HepG2 (cell line): Measurements from ENCODE around the gene MARF1. TPM values are rescaled to one million over a fixed set of nuclear protein-coding genes. Genes with fewer than 3 reads are reported as not detected.

Experiments used
- ATAC-seq: fragments of 200-7000 bp; cut with Tn5 transposase; 3 replicates; pipeline ENCODE4 v1.9.1; 2020; ENCODE audit warnings: mild to moderate bottlenecking, moderate library complexity
- BruUV-seq: library from RNA; stranded (reverse); fragments of 400-500 nt; replicated peaks from 2 replicates; lab custom pipeline; 2021; lab: Mats Ljungman, UMichigan
- CTCF ChIA-PET: fragments of 300-600 bp; formaldehyde crosslinking; extraction: SDS; loops from one replicate; lab custom pipeline; 2021; ENCODE audit warnings: low total read pairs, inconsistent platforms, low intra/inter-chr PET ratio; lab: Yijun Ruan, JAX
- POLR2A ChIA-PET: fragments of 350-600 bp; sonication (Branson Sonifier 250); formaldehyde crosslinking; loops from one replicate; lab custom pipeline; 2020; ENCODE audit warnings: antibody characterized with exemption, inconsistent platforms; lab: Yijun Ruan, JAX
- DNase-seq: peaks from one replicate; pipeline ENCODE4 v3.0.0-alpha.2; 2015; ENCODE audit warnings: low spot score
- FAIRE-seq: peaks from 3 replicates; lab custom pipeline; 2011; peaks lifted over from hg19 to GRCh38; lab: Jason Lieb, UNC
- H2AFZ ChIP-seq: one replicate; pipeline ENCODE4 v1.6.1; 2011; ENCODE audit warnings: low read length, inconsistent platforms
- H3K27ac ChIP-seq: fragments of 300-600 bp; 3 replicates; pipeline ENCODE4 v1.8.0; 2011; ENCODE audit warnings: mixed run types, mild to moderate bottlenecking, mixed read lengths, low read length, inconsistent platforms; ENCODE audit not compliant: insufficient read depth; ENCODE audit errors: extremely low read length
- H3K27me3 ChIP-seq, 2 experiments: fragments of 200-600 bp in 1 of 2; 2 replicates in 1 of 2; 3 replicates in 1 of 2; pipeline versions ENCODE4 v1.6.0 to v1.8.0; 2011; ENCODE audit warnings: low read length in 2 of 2, mild to moderate bottlenecking in 2 of 2, moderate library complexity in 2 of 2, inconsistent platforms in 1 of 2; ENCODE audit not compliant: insufficient read depth in 2 of 2, control insufficient read depth in 1 of 2
- H3K36me3 ChIP-seq, 2 experiments: fragments of 200-600 bp in 1 of 2; replicated peaks in 1 of 2; 2 replicates in 1 of 2; 3 replicates in 1 of 2; pipeline versions ENCODE4 v1.5.1 to v1.8.0; 2011; ENCODE audit warnings: low read length in 2 of 2, inconsistent platforms in 1 of 2; ENCODE audit not compliant: insufficient read depth in 2 of 2, control insufficient read depth in 1 of 2
- H3K4me1 ChIP-seq: 2 replicates; pipeline ENCODE4 v1.5.1; 2012; ENCODE audit warnings: low read length, inconsistent platforms; ENCODE audit not compliant: insufficient read depth
- H3K4me2 ChIP-seq: 2 replicates; pipeline ENCODE4 v1.6.0; 2011; ENCODE audit warnings: low read depth, low read length, inconsistent platforms
- H3K4me3 ChIP-seq, 3 experiments: fragments of 200-600 bp in 1 of 3; sonication (generic), shearing (Covaris generic) in 1 of 3; replicated peaks in 1 of 3; 2 replicates each; pipeline ENCODE4 v1.5.1; 2011 to 2016; ENCODE audit warnings: low read length in 3 of 3, inconsistent platforms in 2 of 3, low read depth in 2 of 3, mild to moderate bottlenecking in 2 of 3, control low read depth in 1 of 3, mixed read lengths in 1 of 3; ENCODE audit not compliant: insufficient read depth in 1 of 3
- H3K79me2 ChIP-seq: one replicate; pipeline ENCODE4 v1.6.1; 2011; ENCODE audit warnings: low read length, inconsistent platforms; ENCODE audit not compliant: insufficient read depth
- H3K9ac ChIP-seq: 2 replicates; pipeline ENCODE4 v1.6.0; 2011; ENCODE audit warnings: mild to moderate bottlenecking, low read depth, low read length, inconsistent platforms; ENCODE audit not compliant: insufficient read depth
- H3K9me3 ChIP-seq: 2 replicates; pipeline ENCODE4 v1.5.1; 2012; ENCODE audit warnings: mild to moderate bottlenecking, low read length
- H4K20me1 ChIP-seq: 2 replicates; pipeline ENCODE4 v1.6.0; 2011; ENCODE audit warnings: inconsistent platforms, mild to moderate bottlenecking, low read length, moderate library complexity; ENCODE audit not compliant: insufficient read depth
- CC2D1A ChIP-seq: sonication (generic); formaldehyde crosslinking; IDR thresholded peaks from 2 replicates; pipeline ENCODE4 v1.8.1; 2023; ENCODE audit warnings: mild to moderate bottlenecking, missing genetic modification reagents
- EEA1 ChIP-seq: sonication (generic); formaldehyde crosslinking; IDR thresholded peaks from 2 replicates; pipeline ENCODE4 v1.5.1; 2020; ENCODE audit warnings: mild to moderate bottlenecking, missing genetic modification reagents, borderline replicate concordance
- HNRNPH1 ChIP-seq: fragments of 200-400 bp; formaldehyde crosslinking; optimal IDR thresholded peaks from 2 replicates; pipeline ENCODE3; 2017; ENCODE audit warnings: mild to moderate bottlenecking, low read depth, low read length
- JDP2 ChIP-seq: sonication (generic); formaldehyde crosslinking; IDR thresholded peaks from 2 replicates; pipeline ENCODE4 v1.8.1; 2022; ENCODE audit warnings: missing genetic modification reagents, borderline replicate concordance
- NCOR1 ChIP-seq: fragments of 200-600 bp; sonication (generic); IDR thresholded peaks from 2 replicates; pipeline ENCODE4 v1.7.0; 2017; ENCODE audit warnings: antibody characterized with exemption, low read length, borderline replicate concordance
- ONECUT2 ChIP-seq: sonication (generic); formaldehyde crosslinking; IDR thresholded peaks from 2 replicates; pipeline ENCODE4 v1.4.0; 2020; ENCODE audit warnings: missing genetic modification reagents
- ZFP36L1 ChIP-seq: sonication (generic); formaldehyde crosslinking; IDR thresholded peaks from 2 replicates; pipeline ENCODE4 v1.8.0; 2022; ENCODE audit warnings: mild to moderate bottlenecking, missing genetic modification reagents, moderate library complexity
- ZNF282 ChIP-seq: fragments of 450-650 bp; IDR thresholded peaks from 2 replicates; pipeline ENCODE4 v1.6.1; 2018; ENCODE audit not compliant: partially characterized antibody
- ZNF644 ChIP-seq: IDR thresholded peaks from 2 replicates; pipeline ENCODE4 v1.6.1; 2016; ENCODE audit warnings: low read depth
- ZNF839 ChIP-seq: sonication (generic); formaldehyde crosslinking; IDR thresholded peaks from 2 replicates; pipeline ENCODE4 v1.4.0; 2020; ENCODE audit warnings: missing genetic modification reagents, mild to moderate bottlenecking, borderline replicate concordance
- ZSCAN9 ChIP-seq: IDR thresholded peaks from 2 replicates; pipeline ENCODE4 v1.6.1; 2016; ENCODE audit warnings: borderline replicate concordance
- WGBS: methylation state at CpG from one replicate; pipeline ENCODE4 v1.1.6; 2017; ENCODE audit warnings: low lambda C conversion rate; 5-methylcytosine and 5-hydroxymethylcytosine counted together
- in situ Hi-C: cut with HindIII; loops from 2 replicates; pipeline ENCODE4 v1.10.0; 2017; ENCODE audit warnings: low pct_unique_long_range_greater_than_20kb; ENCODE audit not compliant: extremely low pct_ligation_motif_present
- intact Hi-C: fragments of 100-400 bp; cut with micrococcal nuclease; formaldehyde crosslinking; loops from one replicate; pipeline ENCODE4 v1.10.0; 2022; ENCODE audit not compliant: unreplicated experiment
- polyA plus RNA-seq, 8 experiments: library from polyadenylated mRNA; depleted of rRNA in 3 of 8; stranded (reverse) in 7 of 8; unstranded in 1 of 8; fragments of >200 nt; fragmentation: Illumina TruSeq in 4 of 8; extraction: Trizol in 4 of 8; gene quantifications; 2 replicates each; pipeline versions ENCODE4 v1.2.1 to v1.2.3, GENCODE V29; 2011 to 2016; ENCODE audit warnings: low read depth in 4 of 8, missing spikeins in 1 of 8, mixed read lengths in 1 of 8; ENCODE audit not compliant: insufficient read depth in 1 of 8
- total RNA-seq, 5 experiments: library from RNA; depleted of rRNA; stranded (reverse); fragments of >200 nt; fragmentation: Illumina TruSeq; extraction: Trizol; gene quantifications; 2 replicates each; pipeline ENCODE4 v1.2.3, GENCODE V29; 2016; ENCODE audit warnings: low read depth in 1 of 5
- TF ChIP-seq, protein P1 (sequence below): sonication (generic); formaldehyde crosslinking; IDR thresholded peaks from 2 replicates; pipeline ENCODE4 v1.8.1; 2023; ENCODE audit warnings: mild to moderate bottlenecking, moderate library complexity, missing genetic modification reagents
- TF ChIP-seq, protein P2 (sequence below): sonication (generic); formaldehyde crosslinking; IDR thresholded peaks from 2 replicates; pipeline ENCODE4 v1.5.1; 2020; ENCODE audit warnings: missing genetic modification reagents, mild to moderate bottlenecking, borderline replicate concordance
- TF ChIP-seq, protein P3 (sequence below), 2 experiments: sonication (generic) in 1 of 2; formaldehyde crosslinking in 1 of 2; IDR thresholded peaks; 2 replicates each; pipeline versions ENCODE4 v1.4.0 to v1.6.1; 2016 to 2020; ENCODE audit warnings: borderline replicate concordance in 1 of 2, low read depth in 1 of 2, mild to moderate bottlenecking in 1 of 2, missing genetic modification reagents in 1 of 2

Gene MARF1
- total and polyA plus RNA-seq, 2 of the 13 experiments (the other 11 are each of a cell fraction or from before 2014, with no cell fraction given), result 8.7 to 20.7 TPM

DNA sequence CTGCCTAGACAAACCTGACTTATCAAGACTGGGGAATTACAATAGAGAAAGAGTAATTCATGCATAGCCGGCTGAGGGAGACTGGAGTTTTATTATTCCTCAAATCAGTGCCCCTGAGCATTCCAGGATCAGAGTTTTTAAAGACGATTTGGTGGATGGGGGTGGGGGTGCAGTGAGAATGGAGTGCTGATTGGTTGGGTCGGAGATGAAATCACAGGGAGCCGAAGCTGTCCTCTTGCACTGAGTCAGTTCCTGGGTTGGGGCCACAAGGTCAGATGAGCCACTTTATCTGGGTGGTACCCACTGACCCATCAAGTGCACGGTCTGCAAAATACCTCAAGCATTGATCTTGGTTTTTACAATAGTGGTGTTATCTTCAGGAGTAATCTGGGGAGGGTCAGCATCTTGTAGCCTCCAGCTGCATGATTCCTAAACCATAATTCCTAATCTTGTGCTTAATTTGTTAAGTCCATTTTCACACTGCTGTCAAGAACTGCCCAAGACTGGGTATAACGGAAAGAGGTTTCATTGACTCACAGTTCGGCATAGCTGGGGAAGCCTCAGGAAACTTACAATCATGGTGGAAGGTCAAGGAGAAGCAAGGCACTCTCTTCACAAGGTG is 69.6 kb downstream of the MARF1 start (continued):
- TF ChIP-seq, protein P1, sequence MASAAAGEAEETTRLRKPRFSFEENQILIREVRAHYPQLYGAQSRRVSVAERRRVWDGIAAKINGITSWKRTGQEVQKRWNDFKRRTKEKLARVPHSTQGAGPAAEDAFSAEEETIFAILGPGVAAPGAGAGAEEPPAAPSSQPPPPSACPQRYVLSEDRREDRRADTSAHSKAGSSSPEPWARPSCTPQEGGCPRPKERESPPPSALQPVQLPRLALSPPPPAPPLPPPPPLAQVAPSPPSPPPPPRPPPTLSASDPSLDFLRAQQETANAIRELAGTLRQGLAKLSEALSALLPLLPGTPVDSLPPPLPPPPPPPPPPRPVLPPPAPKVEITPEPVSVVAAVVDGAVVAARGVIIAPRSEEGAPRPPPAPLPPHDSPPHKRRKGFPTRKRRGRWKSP (CRISPR knock-in tag), result no peak
- TF ChIP-seq, protein P2, sequence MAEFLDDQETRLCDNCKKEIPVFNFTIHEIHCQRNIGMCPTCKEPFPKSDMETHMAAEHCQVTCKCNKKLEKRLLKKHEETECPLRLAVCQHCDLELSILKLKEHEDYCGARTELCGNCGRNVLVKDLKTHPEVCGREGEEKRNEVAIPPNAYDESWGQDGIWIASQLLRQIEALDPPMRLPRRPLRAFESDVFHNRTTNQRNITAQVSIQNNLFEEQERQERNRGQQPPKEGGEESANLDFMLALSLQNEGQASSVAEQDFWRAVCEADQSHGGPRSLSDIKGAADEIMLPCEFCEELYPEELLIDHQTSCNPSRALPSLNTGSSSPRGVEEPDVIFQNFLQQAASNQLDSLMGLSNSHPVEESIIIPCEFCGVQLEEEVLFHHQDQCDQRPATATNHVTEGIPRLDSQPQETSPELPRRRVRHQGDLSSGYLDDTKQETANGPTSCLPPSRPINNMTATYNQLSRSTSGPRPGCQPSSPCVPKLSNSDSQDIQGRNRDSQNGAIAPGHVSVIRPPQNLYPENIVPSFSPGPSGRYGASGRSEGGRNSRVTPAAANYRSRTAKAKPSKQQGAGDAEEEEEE (CRISPR knock-in tag), result no peak
- TF ChIP-seq JDP2 (CRISPR knock-in tag) (no peak), ZNF839 (CRISPR knock-in tag) (no peak), ZSCAN9 (no peak)

DNA sequence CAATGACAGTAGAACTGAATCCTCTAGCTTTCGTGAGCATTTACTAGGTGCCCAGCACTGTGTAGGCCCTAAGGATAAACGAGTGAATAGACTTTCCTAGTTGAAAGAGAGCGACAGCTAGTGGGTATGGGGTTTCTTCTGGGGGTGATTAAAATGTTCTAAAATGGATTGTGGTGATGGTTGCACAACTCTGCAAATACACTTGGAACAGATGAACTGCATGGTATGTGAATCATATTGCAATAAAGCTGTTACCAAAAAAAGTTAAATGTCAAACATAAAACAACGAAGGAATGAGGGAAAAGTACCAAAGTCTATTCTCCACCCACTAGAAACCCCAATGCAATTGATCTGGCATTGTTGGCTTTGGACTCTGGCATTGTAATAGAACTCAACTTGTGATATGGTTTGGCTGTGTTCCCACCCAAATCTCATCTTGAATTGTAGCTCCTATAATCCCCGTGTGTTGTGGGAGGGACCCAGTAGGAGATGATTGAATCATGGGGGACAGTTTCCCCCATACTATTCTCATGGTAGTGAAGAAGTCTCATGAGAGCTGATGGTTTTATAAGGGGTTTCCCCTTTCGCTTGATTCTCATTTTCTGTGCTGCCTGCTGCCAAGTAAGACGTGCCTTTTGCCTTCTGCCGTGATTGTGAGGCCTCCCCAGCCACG is 70.5 kb downstream of the MARF1 start:
- Histone ChIP-seq H3K4me2 (peak overlapping the region; percentile 42), H3K9ac (no peak overlapping the region)
- WGBS, result 26% methylated on average over 9 of the region's 9 CpGs
- TF ChIP-seq NCOR1, result peak; percentile 73; the same call in 1 of the 2 replicates
- peak; percentile 18; the same call in 1 of the 2 replicates for TF ChIP-seq CC2D1A (CRISPR knock-in tag)
- TF ChIP-seq EEA1 (CRISPR knock-in tag), result no peak
- TF ChIP-seq HNRNPH1, result no peak
- peak; percentile 51 for TF ChIP-seq ONECUT2 (CRISPR knock-in tag)
- TF ChIP-seq, protein P3, sequence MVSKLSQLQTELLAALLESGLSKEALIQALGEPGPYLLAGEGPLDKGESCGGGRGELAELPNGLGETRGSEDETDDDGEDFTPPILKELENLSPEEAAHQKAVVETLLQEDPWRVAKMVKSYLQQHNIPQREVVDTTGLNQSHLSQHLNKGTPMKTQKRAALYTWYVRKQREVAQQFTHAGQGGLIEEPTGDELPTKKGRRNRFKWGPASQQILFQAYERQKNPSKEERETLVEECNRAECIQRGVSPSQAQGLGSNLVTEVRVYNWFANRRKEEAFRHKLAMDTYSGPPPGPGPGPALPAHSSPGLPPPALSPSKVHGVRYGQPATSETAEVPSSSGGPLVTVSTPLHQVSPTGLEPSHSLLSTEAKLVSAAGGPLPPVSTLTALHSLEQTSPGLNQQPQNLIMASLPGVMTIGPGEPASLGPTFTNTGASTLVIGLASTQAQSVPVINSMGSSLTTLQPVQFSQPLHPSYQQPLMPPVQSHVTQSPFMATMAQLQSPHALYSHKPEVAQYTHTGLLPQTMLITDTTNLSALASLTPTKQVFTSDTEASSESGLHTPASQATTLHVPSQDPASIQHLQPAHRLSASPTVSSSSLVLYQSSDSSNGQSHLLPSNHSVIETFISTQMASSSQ (IDR thresholded peaks at IDR 0.05; ENCODE audit: low read depth), result no peak
- TF ChIP-seq, protein P3 (CRISPR knock-in tag; IDR thresholded peaks at IDR 0.05; ENCODE audit: borderline replicate concordance), result no peak
- peak; percentile 61; the same call in 1 of the 2 replicates for TF ChIP-seq ZNF644
- no peak for TF ChIP-seq ZNF282
- no peak for TF ChIP-seq ZFP36L1 (CRISPR knock-in tag)

More for the DNA sequence above, 70.5 kb downstream of the MARF1 start:
- DNase-seq (peak; percentile 83), ATAC-seq (peak; percentile 16), FAIRE-seq (no peak)
- Histone ChIP-seq H3K27me3 (no peaks in the 10 kb centered on the region), H4K20me1 (no peaks in the 10 kb centered on the region), H3K27ac (peak overlapping the region; percentile 20), H3K4me3 (no peak overlapping the region), H3K36me3 (no peaks in the 10 kb centered on the region), H2AFZ (peak overlapping the region; percentile 15), H3K4me1 (peaks cover 62% of the 10 kb centered on the region), H3K9me3 (no peaks in the 10 kb centered on the region), H3K79me2 (no peaks in the 10 kb centered on the region)
- in situ Hi-C loops (no loop called here), intact Hi-C loops (no loop called here)
- ChIA-PET POLR2A (interaction anchor here (0.7 to 3.1 kb wide), 7 partner anchors 10 to 110 kb away, joined by 3 to 18 read pairs (median 4); partner anchors contain the start of gene MARF1), CTCF (no interaction called here)
- BruUV-seq, result no TSS peak
